Adrenal gland (tissue), 12 donors: Measurements from ENCODE around the gene KDR. TPM values are rescaled to one million over a fixed set of nuclear protein-coding genes. Genes with fewer than 3 reads are reported as not detected.

Experiments used
- DNase-seq, 7 donors: peaks; one replicate each; pipeline ENCODE4 v3.0.0-alpha.2; 2019 to 2020
- H3K27ac ChIP-seq, 5 donors: fragments of 200-600 bp; sonication (generic) in 4 of 5; 1 replicate in 3 of 5; 2 replicates in 2 of 5; pipeline versions ENCODE4 v1.5.1 to v1.8.0; 2016 to 2020; ENCODE audit warnings: mild to moderate bottlenecking in 1 of 5
- H3K27me3 ChIP-seq: fragments of 200-600 bp; 2 replicates; pipeline ENCODE4 v1.8.0; 2021
- H3K36me3 ChIP-seq, 2 donors: fragments of 200-600 bp; replicated peaks in 1 of 2; 1 replicate in 1 of 2; 2 replicates in 1 of 2; pipeline versions ENCODE4 v1.5.1 to v1.8.0; 2018 to 2022
- H3K4me1 ChIP-seq, 2 donors: fragments of 200-600 bp; replicated peaks in 1 of 2; 1 replicate in 1 of 2; 2 replicates in 1 of 2; pipeline versions ENCODE4 v1.5.1 to v1.8.0; 2018 to 2021
- H3K4me3 ChIP-seq, 4 donors: fragments of 200-600 bp; sonication (generic) in 3 of 4; one replicate each; pipeline ENCODE4 v1.5.1; 2016 to 2018
- H3K9me3 ChIP-seq, 3 donors: fragments of 200-600 bp; sonication (generic) in 1 of 3; replicated peaks in 1 of 3; 1 replicate in 2 of 3; 2 replicates in 1 of 3; pipeline versions ENCODE4 v1.5.1 to v1.8.0; 2016 to 2021
- POLR2A ChIP-seq, 2 donors: fragments of 450-650 bp; IDR thresholded peaks; one replicate each; pipeline ENCODE4 v1.6.1; 2017; ENCODE audit warnings: antibody characterized with exemption in 2 of 2, mild to moderate bottlenecking in 2 of 2, moderate library complexity in 1 of 2
- WGBS, 4 donors: extraction: QIAGEN DNeasy Blood & Tissue Kit in 2 of 4; methylation state at CpG; one replicate each; pipeline versions ENCODE4 v1.1.5 to v1.1.7; 2013 to 2017; 5-methylcytosine and 5-hydroxymethylcytosine counted together
- intact Hi-C, 2 donors: fragments of 100-400 bp; cut with DNase I; formaldehyde crosslinking; loops; one replicate each; pipeline versions ENCODE4 v1.14.1 to v1.15.0; 2022 to 2023
- polyA plus RNA-seq, 3 donors: library from polyadenylated mRNA; stranded (reverse); fragments of 200-250 nt in 2 of 3; fragments of 350-450 nt in 1 of 3; fragmentation: Illumina TruSeq in 1 of 3; extraction: RNeasy Lipid Tissue Mini Kit (QIAGEN cat#74804) in 1 of 3; gene quantifications; one replicate each; pipeline ENCODE4 v1.2.3, GENCODE V29; 2013 to 2014
- total RNA-seq, 9 donors: library from RNA; depleted of rRNA in 4 of 9; stranded (reverse); fragments of >200 nt in 4 of 9; fragments of 120-200 nt in 1 of 9; fragmentation: NEBNext Ultra II Directional in 1 of 9; extraction: Animal tissue kit (Norgen Biotek cat#: 25700) in 1 of 9; gene quantifications; one replicate each; pipeline versions ENCODE4 v1.1.0 to v1.2.4, GENCODE V29; 2013 to 2023
- TF ChIP-seq, protein P1 (sequence below), 6 experiments: fragments of 450-650 bp in 4 of 6; fragments of 200-600 bp in 2 of 6; sonication (generic) in 1 of 6; IDR thresholded peaks; 1 replicate in 5 of 6; 2 replicates in 1 of 6; pipeline versions ENCODE4 v1.5.1 to v1.8.0; 2016 to 2021; ENCODE audit warnings: antibody characterized with exemption in 6 of 6, mild to moderate bottlenecking in 2 of 6, moderate library complexity in 1 of 6
- donor health status: healthy with polysubstance abuse.
- donor health status: Bipolar disorder and iron deficiency.
- donor health status: DM: yes; HTN: yes; CAD: no.
- donor health status: DM: no; HTN: no; CAD: no.
- donor health status: DM: no; HTN: no; CAD: no.
- donor health status: DM: yes; HTN: yes; CAD: no.

KDR gene
- total and polyA plus RNA-seq, 12 donors, result 5.1 to 69.0 (median 37.7) TPM

DNA sequence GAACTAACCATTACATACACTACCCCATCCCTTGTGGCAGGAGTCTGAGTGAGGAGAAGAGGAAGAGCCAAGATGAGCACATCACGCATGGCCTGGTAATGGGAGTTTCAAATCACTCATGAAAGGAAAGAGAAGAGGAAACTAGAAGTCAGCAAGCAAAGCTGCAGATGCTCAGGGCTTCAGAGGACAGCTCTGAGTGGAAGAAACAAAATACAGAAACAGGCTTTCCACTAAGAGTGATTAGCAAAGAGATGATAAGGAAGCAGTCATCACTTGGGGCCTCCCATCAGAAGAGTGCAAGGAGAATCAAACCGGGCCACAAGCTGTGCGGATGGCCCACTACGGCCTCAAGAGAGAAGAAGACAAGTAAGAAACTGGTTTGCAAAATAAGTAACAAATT lies 25.6 kb downstream of the KDR start:
- WGBS, 4 donors, result 86 to 90% (median 87%) methylated on average over 4 of the region's 4 CpGs

DNA sequence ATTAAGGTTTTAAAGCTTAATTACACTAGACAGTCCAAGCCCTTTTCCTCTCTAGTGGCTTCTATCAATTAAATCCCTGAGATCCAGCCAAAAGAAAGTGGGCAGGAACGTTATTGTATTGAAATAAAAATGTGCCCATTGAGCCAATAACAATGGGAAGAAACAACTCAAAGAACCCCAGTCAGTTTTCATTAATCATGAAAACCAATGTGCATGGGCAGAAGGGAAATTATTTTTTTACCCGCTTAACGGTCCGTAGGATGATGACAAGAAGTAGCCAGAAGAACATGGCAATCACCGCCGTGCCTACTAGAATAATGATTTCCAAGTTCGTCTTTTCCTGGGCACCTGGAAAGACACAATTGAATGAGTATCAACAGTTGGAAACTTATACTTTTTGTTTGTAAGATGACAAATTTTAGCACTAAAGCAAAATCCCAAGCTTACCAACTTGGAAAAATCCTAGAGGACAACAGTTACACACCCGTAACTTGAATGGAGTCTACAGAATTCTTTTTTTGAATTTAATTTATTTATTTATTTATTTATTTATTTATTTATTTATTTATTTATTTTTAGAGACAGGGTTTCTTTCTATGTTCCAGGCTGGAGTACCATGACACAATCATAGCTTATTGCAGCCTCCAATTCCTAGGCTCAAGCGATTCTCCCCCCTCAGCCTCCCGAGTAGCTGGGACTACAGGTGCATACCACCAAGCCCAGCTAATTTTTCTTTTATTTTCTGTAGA lies 26.8 kb downstream of the KDR start:
- intact Hi-C loops, result no loop called here
- H3K4me1 ChIP-seq, result peaks cover 0 to under 1% of the 10 kb centered on the region in 2 donors
- H3K27me3 ChIP-seq, result no peaks in the 10 kb centered on the region
- peaks cover 0 to 3% of the 10 kb centered on the region in 2 donors for H3K36me3 ChIP-seq
- no peak overlapping the region for H3K27ac ChIP-seq
- H3K9me3 ChIP-seq, result no peaks in the 10 kb centered on the region
- H3K4me3 ChIP-seq, result no peak overlapping the region
- WGBS, 4 donors, result 83 to 89% (median 86%) methylated on average over 10 of the region's 10 CpGs
- DNase-seq, result no peak
- TF ChIP-seq, protein P1, sequence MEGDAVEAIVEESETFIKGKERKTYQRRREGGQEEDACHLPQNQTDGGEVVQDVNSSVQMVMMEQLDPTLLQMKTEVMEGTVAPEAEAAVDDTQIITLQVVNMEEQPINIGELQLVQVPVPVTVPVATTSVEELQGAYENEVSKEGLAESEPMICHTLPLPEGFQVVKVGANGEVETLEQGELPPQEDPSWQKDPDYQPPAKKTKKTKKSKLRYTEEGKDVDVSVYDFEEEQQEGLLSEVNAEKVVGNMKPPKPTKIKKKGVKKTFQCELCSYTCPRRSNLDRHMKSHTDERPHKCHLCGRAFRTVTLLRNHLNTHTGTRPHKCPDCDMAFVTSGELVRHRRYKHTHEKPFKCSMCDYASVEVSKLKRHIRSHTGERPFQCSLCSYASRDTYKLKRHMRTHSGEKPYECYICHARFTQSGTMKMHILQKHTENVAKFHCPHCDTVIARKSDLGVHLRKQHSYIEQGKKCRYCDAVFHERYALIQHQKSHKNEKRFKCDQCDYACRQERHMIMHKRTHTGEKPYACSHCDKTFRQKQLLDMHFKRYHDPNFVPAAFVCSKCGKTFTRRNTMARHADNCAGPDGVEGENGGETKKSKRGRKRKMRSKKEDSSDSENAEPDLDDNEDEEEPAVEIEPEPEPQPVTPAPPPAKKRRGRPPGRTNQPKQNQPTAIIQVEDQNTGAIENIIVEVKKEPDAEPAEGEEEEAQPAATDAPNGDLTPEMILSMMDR (IDR thresholded peaks at IDR 0.05), result no peak
- no peak for TF ChIP-seq POLR2A (IDR thresholded peaks at IDR 0.05)

More for the DNA sequence above, 25.6 kb downstream of the KDR start:
- Histone ChIP-seq H3K27me3 (no peaks in the 10 kb centered on the region), H3K9me3 (no peaks in the 10 kb centered on the region), H3K27ac (no peak overlapping the region), H3K4me1 (no peaks in the 10 kb centered on the region), H3K4me3 (no peak overlapping the region), H3K36me3 (peaks cover 0 to 3% of the 10 kb centered on the region in 2 donors)
- TF ChIP-seq POLR2A (IDR thresholded peaks at IDR 0.05), result no peak
- TF ChIP-seq, protein P1 (IDR thresholded peaks at IDR 0.05), result no peak
- intact Hi-C loops, result no loop called here
- DNase-seq, result no peak

DNA sequence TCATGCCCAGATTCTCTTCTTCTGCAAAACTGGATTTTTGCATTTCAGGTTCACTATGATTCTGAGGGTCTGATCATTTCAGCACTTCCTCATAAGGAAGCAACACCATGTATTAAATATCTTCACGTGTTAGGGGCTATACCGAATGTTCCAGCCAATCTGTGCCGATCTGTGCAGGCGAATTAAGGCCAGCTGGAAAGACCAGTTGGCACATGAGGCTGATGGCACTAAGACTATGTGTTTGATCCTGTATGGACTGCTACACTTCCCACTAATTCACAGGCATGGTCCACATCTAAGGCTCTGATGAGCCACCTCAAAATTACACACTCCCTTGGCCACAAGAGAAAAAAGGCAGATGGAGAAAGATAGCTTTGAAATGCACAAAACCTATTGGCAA lies 28.8 kb downstream of the KDR start:
- Histone ChIP-seq H3K27ac (no peak overlapping the region), H3K4me1 (peaks cover 0 to 18% of the 10 kb centered on the region in 2 donors), H3K36me3 (no peaks in the 10 kb centered on the region), H3K9me3 (no peaks in the 10 kb centered on the region), H3K27me3 (no peaks in the 10 kb centered on the region), H3K4me3 (no peak overlapping the region)
- intact Hi-C loops, result no loop called here
- DNase-seq, result no peak
- TF ChIP-seq, protein P1 (IDR thresholded peaks at IDR 0.05), result no peak
- TF ChIP-seq POLR2A (IDR thresholded peaks at IDR 0.05), result no peak
- 77 to 90% (median 82%) methylated on average over 4 of the region's 4 CpGs for WGBS, 4 donors

DNA sequence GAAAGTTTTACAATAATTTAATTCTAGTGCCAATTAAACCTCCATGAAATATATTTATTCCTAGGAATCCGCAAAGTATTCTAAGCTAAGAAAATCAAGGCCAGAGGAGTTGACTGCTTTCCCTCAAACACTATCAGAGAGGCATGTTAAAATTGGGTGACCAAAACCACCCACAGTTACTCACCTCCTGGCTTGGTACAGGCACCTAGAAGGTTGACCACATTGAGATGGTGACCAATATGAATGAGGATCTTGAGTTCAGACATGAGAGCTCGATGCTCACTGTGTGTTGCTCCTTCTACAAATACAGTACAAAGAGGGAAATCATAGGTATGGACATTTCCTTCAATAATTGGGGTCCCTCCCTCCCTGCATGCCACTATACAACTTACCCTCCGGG lies 29.4 kb downstream of the KDR start:
- Histone ChIP-seq H3K27me3 (no peaks in the 10 kb centered on the region), H3K4me1 (peaks cover 0 to 18% of the 10 kb centered on the region in 2 donors), H3K4me3 (no peak overlapping the region), H3K27ac (no peak overlapping the region), H3K36me3 (no peaks in the 10 kb centered on the region), H3K9me3 (no peaks in the 10 kb centered on the region)
- WGBS, 4 donors, result 78 to 87% (median 81%) methylated on average over 3 of the region's 3 CpGs
- intact Hi-C loops, result no loop called here
- TF ChIP-seq, protein P1 (IDR thresholded peaks at IDR 0.05), result no peak
- no peak for TF ChIP-seq POLR2A (IDR thresholded peaks at IDR 0.05)
- no peak for DNase-seq
